Gastrocnemius medialis (tissue), 4 donors: ENCODE measurements around the gene DIO1. TPM values are rescaled to one million over a fixed set of nuclear protein-coding genes. Genes with fewer than 3 reads are reported as not detected.
A peak's percentile ranks its signal among the peaks of the same experiment; 100 is the strongest.

Experiments
- ATAC-seq, 2 donors: fragments of 150-250 bp; one replicate each; pipeline ENCODE4 v1.9.1; 2016
- DNase-seq, 2 donors: peaks; one replicate each; pipeline ENCODE4 v3.0.0-alpha.2; 2019
- H3K27ac ChIP-seq, 4 donors: fragments of 200-600 bp; sonication (generic); 1 replicate in 1 of 4; 2 replicates in 3 of 4; pipeline ENCODE4 v1.5.1; 2016 to 2018; ENCODE audit warnings: mild to moderate bottlenecking in 2 of 4, moderate library complexity in 1 of 4
- H3K27me3 ChIP-seq, 3 donors: fragments of 200-600 bp; sonication (generic) in 2 of 3; 1 replicate in 1 of 3; 2 replicates in 2 of 3; pipeline versions ENCODE4 v1.5.1 to v1.6.0; 2016 to 2019; ENCODE audit warnings: mild to moderate bottlenecking in 1 of 3, moderate library complexity in 1 of 3
- H3K36me3 ChIP-seq, 2 donors: fragments of 200-600 bp; sonication (generic) in 1 of 2; one replicate each; pipeline ENCODE4 v1.5.1; 2017 to 2018
- H3K4me1 ChIP-seq, 2 donors: fragments of 200-600 bp; sonication (generic) in 1 of 2; one replicate each; pipeline ENCODE4 v1.5.1; 2016 to 2017; ENCODE audit warnings: mild to moderate bottlenecking in 2 of 2
- H3K4me3 ChIP-seq, 4 donors: fragments of 200-600 bp; sonication (generic) in 3 of 4; 1 replicate in 1 of 4; 2 replicates in 3 of 4; pipeline ENCODE4 v1.5.1; 2016 to 2019; ENCODE audit warnings: mild to moderate bottlenecking in 2 of 4
- H3K9me3 ChIP-seq, 3 donors: fragments of 200-600 bp; sonication (generic) in 2 of 3; 1 replicate in 1 of 3; 2 replicates in 2 of 3; pipeline ENCODE4 v1.5.1; 2016 to 2019
- CTCF ChIP-seq, 5 experiments: fragments of 450-650 bp in 3 of 5; fragments of 200-600 bp in 2 of 5; sonication (generic) in 2 of 5; IDR thresholded peaks in 4 of 5; conservative IDR thresholded peaks in 1 of 5; 1 replicate in 4 of 5; 2 replicates in 1 of 5; pipeline ENCODE4 v1.5.1; 2016 to 2019; ENCODE audit warnings: antibody characterized with exemption in 5 of 5, mild to moderate bottlenecking in 3 of 5, moderate library complexity in 3 of 5
- POLR2A ChIP-seq, 2 donors: fragments of 450-650 bp; IDR thresholded peaks; one replicate each; pipeline ENCODE4 v1.6.1; 2017; ENCODE audit warnings: antibody characterized with exemption in 2 of 2, mild to moderate bottlenecking in 2 of 2, moderate library complexity in 2 of 2
- in situ Hi-C, 4 donors: fragments of 200-750 bp; cut with MboI; loops; one replicate each; pipeline versions ENCODE4 v1.15.0 to v1.8.0; 2017; ENCODE audit warnings: low sequenced_read_pairs in 4 of 4
- intact Hi-C: fragments of 100-400 bp; cut with DNase I; formaldehyde crosslinking; loops from one replicate; pipeline ENCODE4 v1.15.1; 2023; ENCODE audit warnings: low total_unique reads
- total RNA-seq, 4 donors: library from RNA; depleted of rRNA; stranded (reverse); fragments of >200 nt; gene quantifications; one replicate each; pipeline versions ENCODE4 v1.1.0 to v1.2.3, GENCODE V29; 2016

Gene DIO1
- total RNA-seq, 4 donors from 2014 or later = not detected

DNA sequence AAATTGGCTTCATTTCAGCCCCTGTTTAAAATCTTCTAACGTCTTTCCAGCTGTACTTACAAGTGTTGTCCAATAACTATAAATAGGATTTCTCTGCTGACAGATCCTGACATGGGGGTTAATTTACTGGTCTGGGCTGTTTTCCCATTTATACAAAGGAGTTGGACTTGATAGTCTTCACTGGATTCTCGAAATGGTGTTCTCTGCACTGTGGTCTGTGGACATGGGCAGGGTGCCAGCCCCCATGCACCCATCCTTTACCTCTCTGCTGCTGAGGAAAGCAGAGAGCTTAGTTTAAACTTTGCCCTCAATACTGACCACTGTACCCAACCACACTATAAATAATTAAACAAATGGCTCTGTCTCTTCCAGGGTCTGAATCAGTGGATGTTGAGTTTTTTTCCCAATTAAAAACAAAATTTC lies 5.2 kb downstream of the DIO1 start:
- ATAC-seq (peak; percentile 53 to 59), DNase-seq (no peak)
- in situ Hi-C loops (no loop called here), intact Hi-C loops (no loop called here)
- TF ChIP-seq CTCF (IDR thresholded peaks at IDR 0.05 in 4 of 5, conservative IDR thresholded peaks at IDR 0.05 in 1 of 5) (no peak), POLR2A (IDR thresholded peaks at IDR 0.05) (no peak)
- Histone ChIP-seq H3K27me3 (no peaks in the 10 kb centered on the region), H3K9me3 (no peaks in the 10 kb centered on the region), H3K4me3 (peak overlapping the region in 2 of 4 donors; percentile 1 to 9), H3K36me3 (no peaks in the 10 kb centered on the region), H3K4me1 (peaks cover 8 to 10% of the 10 kb centered on the region in 2 donors), H3K27ac (peak overlapping the region in 3 of 4 donors; percentile 9 to 63 (median 40))

- no peak overlapping the region for H3K4me3 ChIP-seq
- H3K36me3 ChIP-seq = no peaks in the 10 kb centered on the region
- no peaks in the 10 kb centered on the region for H3K27me3 ChIP-seq
- intact Hi-C loops = no loop called here
- H3K9me3 ChIP-seq = no peaks in the 10 kb centered on the region
- in situ Hi-C loops = no loop called here
- ATAC-seq = no peak
- DNase-seq = no peak
- H3K4me1 ChIP-seq = peaks cover 8 to 10% of the 10 kb centered on the region in 2 donors
- TF ChIP-seq POLR2A (IDR thresholded peaks at IDR 0.05) (no peak), CTCF (IDR thresholded peaks at IDR 0.05 in 4 of 5, conservative IDR thresholded peaks at IDR 0.05 in 1 of 5) (no peak)
- H3K27ac ChIP-seq = no peak overlapping the region
Measured at GRCh38 chr1:53899708-53900107, 5.7 kb downstream of the DIO1 start.

GRCh38 chr1:53902235-53903138 lies 8.5 kb downstream of the DIO1 start:
- Histone ChIP-seq H3K36me3 (no peaks in the 10 kb centered on the region), H3K4me1 (peaks cover 5 to 8% of the 10 kb centered on the region in 2 donors), H3K27me3 (no peaks in the 10 kb centered on the region), H3K4me3 (no peak overlapping the region), H3K9me3 (no peaks in the 10 kb centered on the region), H3K27ac (no peak overlapping the region)
- in situ Hi-C loops = no loop called here
- intact Hi-C loops = no loop called here
- no peak for ATAC-seq
- TF ChIP-seq CTCF (IDR thresholded peaks at IDR 0.05 in 4 of 5, conservative IDR thresholded peaks at IDR 0.05 in 1 of 5) (no peak), POLR2A (IDR thresholded peaks at IDR 0.05) (no peak)
- no peak for DNase-seq

DNA sequence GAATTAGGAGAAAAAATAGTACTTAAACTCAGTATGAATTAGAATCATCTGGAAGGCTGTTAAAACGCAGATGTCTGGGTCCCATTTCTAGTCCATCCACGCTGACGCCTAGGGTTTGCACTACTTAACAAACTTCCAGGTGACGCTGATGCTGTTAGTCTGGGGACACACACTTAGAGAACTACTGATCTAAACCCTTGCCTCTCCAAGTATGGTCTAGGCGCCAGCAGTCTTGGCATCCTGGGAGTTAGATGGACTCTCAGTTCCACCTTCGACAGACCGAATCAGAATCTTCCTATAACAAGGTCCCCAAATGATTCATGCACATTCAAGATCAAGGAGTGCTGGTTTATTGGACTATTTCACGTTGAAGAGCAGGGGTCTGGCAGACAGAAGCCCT lies 11.5 kb downstream of the DIO1 start:
- Histone ChIP-seq H3K36me3 (no peaks in the 10 kb centered on the region), H3K27me3 (no peaks in the 10 kb centered on the region), H3K4me3 (no peak overlapping the region), H3K27ac (no peak overlapping the region), H3K9me3 (no peaks in the 10 kb centered on the region), H3K4me1 (no peaks in the 10 kb centered on the region)
- ATAC-seq = no peak
- no peak for DNase-seq
- in situ Hi-C loops (no loop called here), intact Hi-C loops (no loop called here)
- TF ChIP-seq CTCF (IDR thresholded peaks at IDR 0.05 in 4 of 5, conservative IDR thresholded peaks at IDR 0.05 in 1 of 5) = no peak
- no peak for TF ChIP-seq POLR2A (IDR thresholded peaks at IDR 0.05)
